ENCODE measurements around the gene BTK.

Gene BTK

DNA sequence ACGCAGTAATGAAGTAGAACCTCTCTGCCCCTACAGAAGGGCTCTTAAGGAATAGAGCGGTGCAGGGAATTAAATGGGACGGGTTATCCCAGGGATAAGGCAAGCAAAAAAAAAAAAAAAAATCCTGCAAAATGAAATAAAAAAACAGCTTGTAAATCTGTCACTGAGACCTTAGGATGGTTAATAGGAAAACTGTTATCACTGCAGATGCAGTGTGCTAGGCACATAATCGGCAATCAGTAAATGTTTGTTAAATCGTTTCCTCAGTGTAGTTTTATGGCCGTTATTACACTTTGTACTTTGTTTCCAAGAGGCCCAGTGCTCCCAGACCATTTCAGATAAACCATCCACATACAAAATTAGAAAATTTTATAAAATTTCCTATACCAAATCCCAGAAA lies 23.1 kb upstream of the BTK start:
- peaks cover 3% of the 10 kb centered on the region for H3K4me1 ChIP-seq (ENCODE audit: control insufficient read depth, insufficient read depth, low read length)
- H3K9me3 ChIP-seq (ENCODE audit: control insufficient read depth, low read length) = no peaks in the 10 kb centered on the region
- H3K4me3 ChIP-seq (ENCODE audit: low read length) = no peak overlapping the region
- peak overlapping the region; percentile 93 for H3K9ac ChIP-seq (ENCODE audit: low read length)
- no peaks in the 10 kb centered on the region for H3K36me3 ChIP-seq (ENCODE audit: control insufficient read depth, insufficient read depth, low read length)
- H3K27me3 ChIP-seq (ENCODE audit: control insufficient read depth, insufficient read depth, low read length) = no peaks in the 10 kb centered on the region

DNA sequence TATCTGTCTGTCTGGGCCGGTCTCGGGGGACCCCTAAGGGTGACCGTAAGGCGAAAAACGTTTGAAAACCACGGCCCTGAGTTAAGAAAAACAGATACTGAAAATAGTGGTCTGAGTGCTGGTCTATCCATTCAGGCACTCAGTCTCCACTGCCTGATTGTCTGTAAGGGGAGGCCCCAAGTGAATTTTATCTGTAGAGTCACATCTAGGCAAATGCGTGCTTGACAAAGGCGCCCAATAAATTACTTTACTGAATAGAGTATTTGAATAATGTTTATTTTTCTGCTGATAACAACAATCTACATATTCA lies 22.5 kb upstream of the BTK start:
- H3K27me3 ChIP-seq (ENCODE audit: control insufficient read depth, insufficient read depth, low read length) = no peaks in the 10 kb centered on the region
- H3K4me1 ChIP-seq (ENCODE audit: control insufficient read depth, insufficient read depth, low read length) = peaks cover 3% of the 10 kb centered on the region
- H3K9ac ChIP-seq (ENCODE audit: low read length) = peak overlapping the region; percentile 93
- H3K4me3 ChIP-seq (ENCODE audit: low read length) = peak overlapping the region; percentile 80
- no peaks in the 10 kb centered on the region for H3K36me3 ChIP-seq (ENCODE audit: control insufficient read depth, insufficient read depth, low read length)
- no peaks in the 10 kb centered on the region for H3K9me3 ChIP-seq (ENCODE audit: control insufficient read depth, low read length)

DNA sequence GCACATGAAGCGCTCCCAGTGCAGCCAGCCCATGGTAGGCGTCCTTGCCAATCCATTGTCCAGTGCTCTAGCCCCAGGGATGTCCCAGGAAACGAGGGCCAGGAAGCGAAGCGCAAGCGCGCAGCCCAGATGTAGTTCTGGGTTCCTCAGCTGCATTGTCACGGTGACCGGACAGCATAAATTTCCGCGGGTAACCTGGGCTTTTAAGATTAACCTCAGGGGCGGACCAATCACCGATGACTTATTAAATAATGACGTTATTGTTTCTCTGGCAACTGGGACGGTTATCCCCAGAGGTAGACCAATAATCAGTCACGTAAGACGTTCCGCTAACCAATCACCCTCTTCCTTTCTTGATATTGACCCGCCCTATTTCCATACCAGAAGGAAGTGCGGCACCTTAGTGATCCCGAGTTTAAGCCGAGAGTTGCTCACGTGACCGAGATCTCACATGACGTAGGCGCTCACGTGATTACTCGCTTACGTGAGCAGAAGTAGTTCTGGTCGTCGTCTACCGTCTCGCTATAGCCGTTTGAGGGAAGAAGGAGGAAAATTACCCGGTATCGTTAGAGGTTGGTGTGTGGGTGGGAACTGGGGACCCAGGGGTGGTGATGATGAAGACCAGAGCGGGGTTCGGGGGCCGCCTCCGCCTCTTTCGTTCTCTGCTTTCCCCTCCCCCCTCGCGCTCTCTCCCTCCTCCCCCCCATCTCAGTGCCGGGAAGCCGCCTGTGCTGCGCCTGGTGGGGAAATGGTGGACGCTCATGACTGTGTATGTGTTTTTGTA lies 21.9 kb upstream of the BTK start, which contains the start of the genes GLA and HNRNPH2:
Gene GLA (minus strand): TSS at position 178 of the 784 bp plus-strand sequence. CDS start 22 bp downstream, at position 156.
Gene HNRNPH2 (plus strand): TSS at position 475 of the 784 bp plus-strand sequence. CDS start 3,767 bp downstream, outside the sequence.
- no peaks in the 10 kb centered on the region for H3K27me3 ChIP-seq (ENCODE audit: control insufficient read depth, insufficient read depth, low read length)
- H3K9ac ChIP-seq (ENCODE audit: low read length) = peak within 1 kb of the TSS; percentile 93
- H3K4me1 ChIP-seq (ENCODE audit: control insufficient read depth, insufficient read depth, low read length) = peaks cover 3% of the 10 kb centered on the region
- H3K9me3 ChIP-seq (ENCODE audit: control insufficient read depth, low read length) = no peaks in the 10 kb centered on the region
- H3K36me3 ChIP-seq (ENCODE audit: control insufficient read depth, insufficient read depth, low read length) = no peaks in the 10 kb centered on the region
- H3K4me3 ChIP-seq (ENCODE audit: low read length) = peak within 1 kb of the TSS; percentile 80

DNA sequence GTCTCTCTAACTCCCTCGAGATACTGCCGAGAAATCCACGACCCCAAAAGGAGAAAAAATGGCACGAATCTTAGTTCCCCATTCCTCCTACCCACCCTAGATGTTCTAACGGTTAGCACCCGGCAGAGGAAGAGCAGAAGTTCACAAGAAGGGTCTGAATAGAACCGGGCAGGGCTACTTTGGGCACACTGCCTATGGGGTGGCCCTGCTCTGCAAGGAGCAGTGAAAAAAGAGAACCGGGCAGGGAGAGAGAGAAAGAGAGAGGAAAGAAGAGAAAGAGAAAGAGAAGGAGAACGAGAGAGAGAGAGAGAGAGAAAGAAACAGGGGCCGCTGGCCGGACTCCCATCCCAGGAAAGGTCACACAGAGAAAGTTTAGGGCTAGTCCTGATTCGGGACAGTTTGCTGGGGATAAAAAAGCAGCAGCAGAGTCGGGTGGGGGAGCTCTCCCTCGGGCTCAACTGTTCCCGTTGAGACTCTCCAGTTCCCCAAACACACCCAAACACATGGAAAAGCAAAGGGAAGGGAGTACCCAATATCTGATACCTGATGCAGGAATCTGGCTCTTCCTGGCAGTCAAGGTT lies 21.3 kb upstream of the BTK start:
- Histone ChIP-seq H3K36me3 (ENCODE audit: control insufficient read depth, insufficient read depth, low read length) (no peaks in the 10 kb centered on the region), H3K4me1 (ENCODE audit: control insufficient read depth, insufficient read depth, low read length) (peaks cover 3% of the 10 kb centered on the region), H3K4me3 (ENCODE audit: low read length) (peak overlapping the region; percentile 80), H3K9me3 (ENCODE audit: control insufficient read depth, low read length) (no peaks in the 10 kb centered on the region), H3K27me3 (ENCODE audit: control insufficient read depth, insufficient read depth, low read length) (no peaks in the 10 kb centered on the region), H3K9ac (ENCODE audit: low read length) (peak overlapping the region; percentile 82)

DNA sequence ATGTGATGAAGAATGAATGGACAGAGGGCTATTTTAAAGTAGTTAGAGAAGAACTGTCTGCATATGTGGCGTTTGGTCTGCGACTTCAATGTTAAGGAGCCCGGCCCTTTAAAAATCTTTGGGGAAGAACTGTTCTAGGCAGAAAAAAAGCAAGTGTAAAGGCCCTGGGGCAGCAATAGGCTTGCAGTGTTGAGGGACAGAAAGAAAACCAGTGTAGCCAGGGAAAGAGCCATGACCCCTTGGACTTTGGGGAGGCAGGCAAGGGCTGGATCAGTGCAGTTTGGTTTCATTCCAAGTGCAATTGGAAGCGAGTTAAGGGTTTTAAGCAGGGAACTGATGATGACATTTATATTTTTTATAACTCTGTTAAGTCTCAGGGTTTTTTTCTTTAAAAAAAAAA lies 13.8 kb upstream of the BTK start:
- H3K4me1 ChIP-seq (ENCODE audit: control insufficient read depth, insufficient read depth, low read length) = no peaks in the 10 kb centered on the region
- no peaks in the 10 kb centered on the region for H3K27me3 ChIP-seq (ENCODE audit: control insufficient read depth, insufficient read depth, low read length)
- H3K36me3 ChIP-seq (ENCODE audit: control insufficient read depth, insufficient read depth, low read length) = no peaks in the 10 kb centered on the region
- H3K9ac ChIP-seq (ENCODE audit: low read length) = no peak overlapping the region
- H3K9me3 ChIP-seq (ENCODE audit: control insufficient read depth, low read length) = no peaks in the 10 kb centered on the region
- H3K4me3 ChIP-seq (ENCODE audit: low read length) = no peak overlapping the region

DNA sequence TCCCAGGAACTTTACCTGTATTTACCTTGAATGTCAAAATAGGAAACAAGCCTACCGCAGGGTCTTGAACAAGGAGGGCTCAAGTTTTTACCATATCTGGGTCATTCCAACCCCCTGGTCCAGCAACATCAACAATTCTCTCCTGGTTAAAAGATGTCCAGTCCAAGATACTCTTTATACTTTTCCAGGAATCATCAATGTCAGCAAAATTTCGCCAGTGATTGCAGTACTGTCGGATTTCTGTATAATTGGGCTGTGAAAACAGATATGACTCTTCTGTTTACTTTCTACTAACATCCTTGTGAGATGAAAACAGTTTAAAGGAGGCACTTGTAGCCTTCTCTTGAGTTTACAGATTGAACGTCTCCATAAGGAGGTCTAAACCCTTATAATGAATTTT lies 12.7 kb upstream of the BTK start:
- Histone ChIP-seq H3K9ac (ENCODE audit: low read length) (no peak overlapping the region), H3K27me3 (ENCODE audit: control insufficient read depth, insufficient read depth, low read length) (no peaks in the 10 kb centered on the region)

DNA sequence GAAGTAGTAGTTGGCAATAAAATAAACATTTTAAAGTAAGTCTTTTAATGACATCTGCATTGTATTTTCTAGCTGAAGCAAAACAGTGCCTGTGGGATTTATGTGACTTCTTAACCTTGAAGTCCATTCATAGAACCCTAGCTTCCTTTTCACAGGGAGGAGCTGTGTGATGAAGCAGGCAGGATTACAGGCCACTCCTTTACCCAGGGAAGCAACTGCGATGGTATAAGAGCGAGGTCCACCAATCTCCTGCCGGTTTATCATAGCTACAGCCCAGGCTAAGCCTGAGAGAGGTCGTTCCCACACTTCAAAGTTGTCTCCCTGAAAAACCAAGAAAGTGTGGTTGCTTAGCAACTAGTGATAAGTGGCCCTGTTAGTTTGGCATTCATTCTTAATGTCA lies 11.8 kb upstream of the BTK start:
- H3K4me1 ChIP-seq (ENCODE audit: control insufficient read depth, insufficient read depth, low read length) = no peaks in the 10 kb centered on the region
- no peaks in the 10 kb centered on the region for H3K27me3 ChIP-seq (ENCODE audit: control insufficient read depth, insufficient read depth, low read length)
- no peaks in the 10 kb centered on the region for H3K36me3 ChIP-seq (ENCODE audit: control insufficient read depth, insufficient read depth, low read length)
- no peak overlapping the region for H3K4me3 ChIP-seq (ENCODE audit: low read length)
- no peaks in the 10 kb centered on the region for H3K9me3 ChIP-seq (ENCODE audit: control insufficient read depth, low read length)
- H3K9ac ChIP-seq (ENCODE audit: low read length) = no peak overlapping the region

More for the DNA sequence above, 12.7 kb upstream of the BTK start:
- Histone ChIP-seq H3K36me3 (ENCODE audit: control insufficient read depth, insufficient read depth, low read length) (no peaks in the 10 kb centered on the region), H3K9me3 (ENCODE audit: control insufficient read depth, low read length) (no peaks in the 10 kb centered on the region), H3K4me1 (ENCODE audit: control insufficient read depth, insufficient read depth, low read length) (no peaks in the 10 kb centered on the region), H3K4me3 (ENCODE audit: low read length) (no peak overlapping the region)

DNA sequence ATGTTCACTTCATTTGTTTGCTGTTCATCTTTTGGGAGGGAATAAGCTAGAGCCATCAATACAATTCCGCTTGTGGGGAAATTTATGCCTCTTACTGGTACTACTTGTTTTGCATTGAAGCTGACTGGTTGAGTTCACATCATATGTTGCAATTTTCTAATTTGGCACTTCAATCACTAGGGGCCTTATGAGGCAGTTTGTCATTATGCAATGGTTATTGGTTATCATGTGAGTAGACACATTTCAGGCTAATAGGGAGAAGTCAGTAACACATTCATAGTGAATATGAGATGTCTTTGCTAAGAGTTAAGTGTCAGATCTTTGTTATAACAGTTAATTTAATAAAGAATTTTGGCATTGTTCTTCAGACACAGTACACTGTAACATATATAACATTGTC lies 9.8 kb upstream of the BTK start:
- no peaks in the 10 kb centered on the region for H3K27me3 ChIP-seq (ENCODE audit: control insufficient read depth, insufficient read depth, low read length)

DNA sequence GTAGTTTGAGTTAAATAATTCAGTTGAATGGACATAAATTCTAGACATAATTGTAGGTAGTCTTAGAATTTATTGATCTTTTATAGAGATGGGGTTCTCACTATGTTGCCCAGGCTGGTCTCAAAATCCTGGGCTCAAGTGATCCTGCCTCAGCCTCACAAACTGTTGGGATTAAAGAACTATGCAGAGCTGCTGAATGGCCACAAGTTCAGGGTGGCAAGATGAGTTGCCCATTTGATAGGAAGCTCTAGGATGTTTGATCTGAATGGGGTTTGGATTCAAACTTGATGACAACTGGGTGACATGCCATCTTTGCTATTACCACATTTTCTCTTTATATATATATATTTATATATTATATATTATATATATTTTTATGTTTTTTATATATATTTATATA lies 8.4 kb upstream of the BTK start:
- Histone ChIP-seq H3K36me3 (ENCODE audit: control insufficient read depth, insufficient read depth, low read length) (no peaks in the 10 kb centered on the region), H3K4me3 (ENCODE audit: low read length) (no peak overlapping the region), H3K4me1 (ENCODE audit: control insufficient read depth, insufficient read depth, low read length) (peaks cover 9% of the 10 kb centered on the region), H3K9ac (ENCODE audit: low read length) (no peak overlapping the region), H3K9me3 (ENCODE audit: control insufficient read depth, low read length) (no peaks in the 10 kb centered on the region), H3K27me3 (ENCODE audit: control insufficient read depth, insufficient read depth, low read length) (no peaks in the 10 kb centered on the region)

More for the DNA sequence above, 9.8 kb upstream of the BTK start:
- H3K4me1 ChIP-seq (ENCODE audit: control insufficient read depth, insufficient read depth, low read length) = peaks cover 6% of the 10 kb centered on the region
- no peaks in the 10 kb centered on the region for H3K36me3 ChIP-seq (ENCODE audit: control insufficient read depth, insufficient read depth, low read length)
- no peak overlapping the region for H3K9ac ChIP-seq (ENCODE audit: low read length)
- H3K4me3 ChIP-seq (ENCODE audit: low read length) = no peak overlapping the region
- H3K9me3 ChIP-seq (ENCODE audit: control insufficient read depth, low read length) = no peaks in the 10 kb centered on the region

DNA sequence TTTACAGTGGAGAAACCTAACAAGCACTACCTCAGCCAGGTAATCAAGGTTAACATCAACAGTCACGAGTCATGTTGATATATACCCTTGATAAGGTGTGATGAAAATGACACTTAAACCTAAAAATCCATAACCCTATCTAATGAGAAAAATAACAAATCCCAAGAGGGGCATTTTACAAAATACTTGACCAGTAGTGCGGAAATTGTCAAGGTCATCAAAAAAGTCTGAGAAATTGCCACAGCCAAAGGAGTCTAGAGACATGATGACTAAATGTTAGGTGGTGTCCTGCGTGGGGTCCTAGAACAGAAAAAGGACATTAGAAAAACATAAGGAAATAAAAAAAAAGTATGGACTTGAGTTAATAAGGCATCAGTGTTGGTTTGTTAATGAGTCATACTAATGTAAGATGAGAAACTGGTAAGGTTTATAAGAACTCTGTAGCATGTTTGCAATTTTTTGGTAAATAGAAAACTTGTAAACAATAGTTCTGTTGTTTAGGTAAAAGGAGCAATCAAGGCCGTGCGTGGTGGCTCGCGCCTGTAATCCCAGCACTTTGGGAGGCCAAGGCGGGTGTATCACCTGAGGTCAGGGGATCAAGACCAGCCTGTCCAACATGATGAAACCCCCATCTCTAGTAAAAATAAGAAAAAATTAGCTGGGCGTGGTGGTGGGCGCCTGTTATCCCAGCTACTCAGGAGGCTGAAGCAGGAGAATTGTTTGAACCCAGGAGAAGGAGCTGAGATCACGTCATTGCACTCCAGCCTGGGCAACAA lies 7.7 kb upstream of the BTK start:
- Histone ChIP-seq H3K4me3 (ENCODE audit: low read length) (no peak overlapping the region), H3K9ac (ENCODE audit: low read length) (no peak overlapping the region), H3K36me3 (ENCODE audit: control insufficient read depth, insufficient read depth, low read length) (no peaks in the 10 kb centered on the region), H3K9me3 (ENCODE audit: control insufficient read depth, low read length) (no peaks in the 10 kb centered on the region), H3K4me1 (ENCODE audit: control insufficient read depth, insufficient read depth, low read length) (peaks cover 9% of the 10 kb centered on the region), H3K27me3 (ENCODE audit: control insufficient read depth, insufficient read depth, low read length) (no peaks in the 10 kb centered on the region)

DNA sequence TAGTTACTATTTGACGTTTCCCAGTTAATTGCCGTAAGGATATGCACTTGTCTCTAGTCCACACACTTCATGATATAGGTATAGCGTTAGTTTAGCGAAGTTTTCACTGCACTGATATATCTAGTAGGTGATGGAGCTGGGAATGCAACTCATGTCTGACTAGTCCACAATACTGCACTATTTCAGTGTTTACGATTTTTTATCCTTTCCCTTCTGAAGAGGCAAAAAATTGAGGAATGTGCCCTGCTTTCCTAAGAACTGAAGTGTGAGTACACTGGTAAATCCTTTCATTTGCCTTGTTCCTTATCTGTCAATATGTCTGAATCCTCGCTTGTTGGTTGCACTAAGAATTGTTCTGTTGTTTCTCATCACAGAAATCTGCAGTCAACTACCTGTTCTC lies 5.8 kb upstream of the BTK start:
- H3K9me3 ChIP-seq (ENCODE audit: control insufficient read depth, low read length) = no peaks in the 10 kb centered on the region
- H3K4me1 ChIP-seq (ENCODE audit: control insufficient read depth, insufficient read depth, low read length) = peaks cover 9% of the 10 kb centered on the region
- H3K36me3 ChIP-seq (ENCODE audit: control insufficient read depth, insufficient read depth, low read length) = no peaks in the 10 kb centered on the region
- peak overlapping the region; percentile 74 for H3K9ac ChIP-seq (ENCODE audit: low read length)
- H3K27me3 ChIP-seq (ENCODE audit: control insufficient read depth, insufficient read depth, low read length) = no peaks in the 10 kb centered on the region
- H3K4me3 ChIP-seq (ENCODE audit: low read length) = no peak overlapping the region

Data from mucosa of stomach (tissue), 1 donor.